GM12891 (cell line): ENCODE measurements around the gene VMP1.

Experiments used
- PAX5 ChIP-seq: IDR thresholded peaks from 2 replicates; pipeline ENCODE4 v1.6.1; 2011; ENCODE audit warnings: low read length, moderate library complexity, mild to moderate bottlenecking; ENCODE audit not compliant: insufficient read depth, severe bottlenecking
- POLR2A ChIP-seq: IDR thresholded peaks from 2 replicates; pipeline ENCODE4 v1.6.1; 2011; ENCODE audit warnings: low read depth, low read length, control low read depth
- POLR2AphosphoS5 ChIP-seq: IDR thresholded peaks from 2 replicates; pipeline ENCODE4 v1.6.1; 2011; ENCODE audit warnings: low read depth, low read length, control low read depth
- POU2F2 ChIP-seq: IDR thresholded peaks from 2 replicates; pipeline ENCODE4 v1.6.1; 2011; ENCODE audit warnings: low read depth, mild to moderate bottlenecking, control low read depth, low read length, moderate library complexity
- SPI1 ChIP-seq: IDR thresholded peaks from 2 replicates; pipeline ENCODE4 v1.6.1; 2011; ENCODE audit warnings: low read depth, low read length, control low read depth
- TAF1 ChIP-seq: IDR thresholded peaks from 2 replicates; pipeline ENCODE4 v1.6.1; 2011; ENCODE audit warnings: low read depth, low read length, control low read depth

DNA sequence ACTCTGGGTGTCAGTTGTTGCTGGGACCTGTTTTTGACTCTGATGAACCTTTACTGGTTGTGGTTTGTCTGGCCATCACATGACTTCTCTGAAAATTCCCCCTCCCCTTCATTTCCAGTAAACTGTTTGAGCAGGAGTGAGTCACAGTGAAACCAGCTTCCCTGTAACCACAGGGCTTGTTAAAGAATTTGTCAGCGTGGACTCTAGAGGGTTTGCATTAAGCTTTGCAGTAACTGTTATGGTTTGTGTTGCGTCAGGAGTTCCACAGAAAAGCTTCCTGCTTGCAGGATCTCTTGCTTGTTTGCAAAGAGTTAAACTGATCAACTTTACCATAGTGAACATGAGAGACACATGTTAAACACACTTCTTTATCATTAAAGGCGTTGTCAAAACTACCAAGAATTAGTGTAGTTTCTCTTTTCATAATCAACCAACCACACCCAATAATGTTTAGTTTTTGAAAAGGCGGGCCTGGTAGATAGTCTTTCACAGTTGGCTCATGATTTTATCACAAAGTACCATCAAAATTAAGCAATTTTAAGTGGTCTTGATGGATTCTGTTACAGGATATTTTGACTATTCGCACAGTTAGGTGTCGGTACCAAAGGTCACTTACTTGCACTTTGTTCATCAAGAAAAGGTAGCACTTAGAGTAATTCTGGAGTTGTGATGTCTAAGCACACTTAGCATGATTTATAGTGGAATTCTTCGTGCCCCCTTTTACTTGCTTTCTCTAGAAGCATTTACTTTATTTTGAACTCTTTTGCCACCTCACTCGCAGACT is 79.3 kb downstream of the VMP1 start:
- TF ChIP-seq POLR2AphosphoS5 = peak; percentile 59; the same call in 1 of the 2 replicates
- no peak; the same call in none of the 2 replicates for TF ChIP-seq POLR2A
- peak; percentile 65; the same call in 1 of the 2 replicates for TF ChIP-seq POU2F2
- no peak for TF ChIP-seq SPI1
- TF ChIP-seq TAF1 = no peak; the same call in 1 of the 2 replicates
- no peak for TF ChIP-seq PAX5
